Jurkat, Clone E6-1 (cell line): ENCODE measurements around the gene CTLA4.

ENCODE experiments used
- DNase-seq: peaks from one replicate; pipeline ENCODE4 v3.0.0-alpha.2; 2011; ENCODE audit warnings: low read depth, low spot score
- H3K4me3 ChIP-seq: 2 replicates; pipeline ENCODE4 v1.5.1; 2011; ENCODE audit warnings: mild to moderate bottlenecking, low read length, control low read depth, moderate library complexity

Gene CTLA4

GRCh38 chr2:203914546-203915182 lies 47.1 kb downstream of the CTLA4 start:
- DNase-seq, result no peak

DNA sequence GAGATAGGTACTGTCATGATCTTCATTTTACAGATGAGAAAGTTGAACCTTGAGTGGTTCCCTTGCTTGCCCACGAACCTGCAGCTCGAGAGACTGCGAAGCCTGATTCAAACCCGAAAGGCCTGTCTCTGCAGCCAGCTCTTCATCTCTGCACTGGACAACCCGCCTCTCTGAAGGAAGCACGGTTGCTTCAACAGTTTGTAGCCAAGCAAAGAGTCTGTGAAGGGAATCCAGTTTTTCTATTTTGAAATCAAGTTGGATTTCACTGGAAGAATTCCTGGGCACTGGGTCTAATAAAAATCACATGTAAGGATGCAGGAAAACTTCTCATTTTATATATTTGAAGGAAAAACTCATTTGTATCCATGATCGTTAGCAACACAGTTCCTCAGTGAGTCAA lies 47.7 kb downstream of the CTLA4 start:
- H3K4me3 ChIP-seq, result no peak overlapping the region

More at GRCh38 chr2:203914546-203915182, 47.1 kb downstream of the CTLA4 start:
- H3K4me3 ChIP-seq, result no peak overlapping the region

GRCh38 chr2:203916756-203917155 lies 49.2 kb downstream of the CTLA4 start:
- DNase-seq, result no peak
- H3K4me3 ChIP-seq, result no peak overlapping the region

More for the DNA sequence above, 47.7 kb downstream of the CTLA4 start:
- DNase-seq, result no peak

GRCh38 chr2:203918264-203918663 lies 50.7 kb downstream of the CTLA4 start:
- no peak overlapping the region for H3K4me3 ChIP-seq
- DNase-seq, result no peak

DNA sequence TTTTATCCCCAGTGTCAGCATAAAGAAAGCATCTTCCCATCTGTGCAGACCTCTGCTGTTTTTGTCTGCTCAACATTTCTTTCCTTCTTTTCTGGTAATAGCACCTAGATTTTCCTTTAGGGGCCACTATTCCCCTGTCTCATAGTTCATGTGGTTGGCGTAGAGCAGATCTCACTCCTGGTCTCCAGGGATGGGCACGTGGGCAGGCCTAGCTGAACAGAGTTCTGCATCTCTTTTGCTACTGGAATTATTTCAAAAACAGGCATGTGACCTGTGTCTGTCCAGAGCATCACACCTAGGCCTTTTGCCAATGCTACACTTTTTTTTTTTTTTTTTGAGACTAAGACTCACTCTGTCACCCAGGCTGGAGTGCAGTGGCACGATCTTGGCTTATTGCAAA lies 51.3 kb downstream of the CTLA4 start:
- no peak for DNase-seq

More for the DNA sequence above, 51.3 kb downstream of the CTLA4 start:
- no peak overlapping the region for H3K4me3 ChIP-seq
